GM20431 (cell line): ENCODE measurements around the gene RNGTT.

ENCODE experiments used
- in situ Hi-C: fragments of 300-500 bp; cut with MseI, MboI; formaldehyde crosslinking; loops from one replicate; pipeline ENCODE4 v1.15.0; 2020; ENCODE audit warnings: low sequenced_read_pairs; ENCODE audit not compliant: unreplicated experiment

The RNGTT gene

DNA sequence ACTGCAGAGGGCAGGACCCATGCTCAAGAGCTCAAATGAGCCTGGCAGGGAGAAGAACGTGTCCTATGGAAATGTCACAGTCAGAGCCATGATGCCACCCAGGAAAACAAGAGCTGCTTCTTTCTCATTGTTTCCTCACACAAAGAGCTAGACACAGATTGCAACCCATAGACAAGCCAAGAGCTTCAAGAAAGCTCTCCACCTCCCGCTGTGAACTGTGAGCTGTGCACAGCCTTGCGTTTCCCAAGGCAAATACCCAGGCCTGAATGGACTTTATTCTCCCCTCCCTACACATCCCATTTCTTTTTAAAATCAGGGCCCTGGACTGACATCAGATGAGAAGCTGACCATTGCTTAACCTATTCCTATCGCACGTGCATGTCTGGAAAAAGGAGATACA is 388.8 kb downstream of the RNGTT start:
- in situ Hi-C loops, result no loop called here

DNA sequence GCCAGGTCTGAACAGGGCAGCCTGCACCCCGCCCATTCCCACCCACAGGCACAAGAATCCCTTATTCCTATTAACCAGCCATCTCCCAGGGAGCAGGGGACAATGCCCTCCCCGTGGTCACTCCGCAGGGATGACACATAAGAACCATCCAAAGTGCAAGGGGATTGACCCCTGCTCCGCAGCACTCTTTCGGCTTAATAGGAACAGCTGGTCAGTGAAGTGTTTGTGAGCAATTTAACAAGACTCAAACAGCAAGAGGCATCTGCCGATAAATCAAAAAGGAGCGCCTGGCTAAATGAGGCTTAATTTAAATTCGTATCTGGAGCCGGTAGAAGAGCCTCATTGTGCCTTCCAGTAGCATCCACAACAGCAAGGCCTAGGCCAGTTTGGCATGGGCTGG is 389.4 kb downstream of the RNGTT start:
- in situ Hi-C loops, result no loop called here

DNA sequence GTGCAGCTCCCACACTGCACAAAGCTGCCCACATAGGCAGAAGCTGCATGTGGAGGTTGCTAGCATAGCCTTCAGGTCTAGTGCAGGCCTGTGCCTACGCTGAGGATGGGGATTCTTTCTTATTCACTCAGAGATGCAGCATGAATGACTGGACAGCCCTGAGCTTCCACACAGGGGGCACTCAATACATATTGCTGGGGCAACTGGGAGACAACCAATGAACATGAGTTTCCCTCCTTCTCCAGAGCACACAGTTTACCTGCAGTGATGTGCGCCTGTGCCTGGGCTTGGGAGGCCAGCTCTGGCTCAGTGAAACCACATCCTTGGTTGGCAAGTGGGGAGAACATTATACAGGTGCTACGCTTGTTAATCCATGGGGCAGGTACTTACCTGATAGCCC is 389.9 kb downstream of the RNGTT start:
- in situ Hi-C loops, result no loop called here

- in situ Hi-C loops, result no loop called here
Measured at GRCh38 chr6:88572449-88573139, 390.8 kb downstream of the RNGTT start.

GRCh38 chr6:88569959-88570358 is 393.5 kb downstream of the RNGTT start:
- in situ Hi-C loops, result no loop called here

- in situ Hi-C loops, result no loop called here
Measured at GRCh38 chr6:88567696-88568095, 395.7 kb downstream of the RNGTT start.

GRCh38 chr6:88566746-88567534 is 396.5 kb downstream of the RNGTT start:
- in situ Hi-C loops, result no loop called here

GRCh38 chr6:88565836-88566235 is 397.6 kb downstream of the RNGTT start:
- in situ Hi-C loops, result no loop called here

- in situ Hi-C loops, result no loop called here
Measured at GRCh38 chr6:88565409-88565811, 398.0 kb downstream of the RNGTT start.

GRCh38 chr6:88563277-88563625 is 400.2 kb downstream of the RNGTT start:
- in situ Hi-C loops, result no loop called here

GRCh38 chr6:88562353-88563276 is 400.8 kb downstream of the RNGTT start:
- in situ Hi-C loops, result no loop called here

DNA sequence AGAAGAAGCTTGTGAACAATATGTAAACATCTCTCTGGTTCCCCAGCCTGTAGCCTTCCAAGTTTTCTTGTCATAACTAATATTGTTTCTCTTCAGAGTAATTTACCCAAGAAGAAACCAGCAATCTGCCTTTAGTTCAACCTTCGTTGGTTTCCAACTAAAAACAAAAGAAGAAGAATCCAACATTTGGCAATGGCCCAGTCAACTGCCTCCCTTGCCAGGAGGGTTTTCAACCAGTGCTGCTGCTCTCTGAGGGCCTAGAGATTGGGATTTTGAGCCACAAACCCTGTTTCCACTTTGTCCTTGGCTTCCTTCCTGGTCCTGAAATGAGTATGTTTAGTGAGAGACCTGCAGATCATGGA is 401.5 kb downstream of the RNGTT start:
- in situ Hi-C loops, result no loop called here

GRCh38 chr6:88561034-88561953 is 402.1 kb downstream of the RNGTT start:
- in situ Hi-C loops, result no loop called here
